IPS-15b (cell line): ENCODE measurements around the gene SLC39A9.
A peak's percentile ranks its signal among the peaks of the same experiment; 100 is the strongest.

Source experiments
- H3K27me3 ChIP-seq: one replicate; pipeline ENCODE4 v1.6.1; 2013; ENCODE audit warnings: low read length; ENCODE audit not compliant: control insufficient read depth, insufficient read depth
- H3K36me3 ChIP-seq: one replicate; pipeline ENCODE4 v1.6.1; 2013; ENCODE audit warnings: low read length; ENCODE audit not compliant: control insufficient read depth, insufficient read depth
- H3K4me1 ChIP-seq: one replicate; pipeline ENCODE4 v1.6.1; 2013; ENCODE audit warnings: mild to moderate bottlenecking, low read length; ENCODE audit not compliant: control insufficient read depth, insufficient read depth
- H3K4me3 ChIP-seq: one replicate; pipeline ENCODE4 v1.5.1; 2013; ENCODE audit warnings: low read depth, low read length
- H3K9ac ChIP-seq: one replicate; pipeline ENCODE4 v1.6.1; 2013; ENCODE audit warnings: low read depth, mild to moderate bottlenecking, low read length
- H3K9me3 ChIP-seq: one replicate; pipeline ENCODE4 v1.6.1; 2013; ENCODE audit warnings: mild to moderate bottlenecking, low read length; ENCODE audit not compliant: control insufficient read depth, insufficient read depth

The SLC39A9 gene

GRCh38 chr14:69483765-69484443 lies 85.4 kb downstream of the SLC39A9 start:
- Histone ChIP-seq H3K9ac (no peak overlapping the region), H3K9me3 (no peaks in the 10 kb centered on the region), H3K4me3 (peak overlapping the region; percentile 67), H3K36me3 (no peaks in the 10 kb centered on the region), H3K27me3 (peaks cover 60% of the 10 kb centered on the region), H3K4me1 (no peaks in the 10 kb centered on the region)

GRCh38 chr14:69484444-69485314 lies 86.2 kb downstream of the SLC39A9 start, which contains the start of gene PLEKHD1:
PLEKHD1 (plus strand) TSS chr14:69484728; CDS start chr14:69484966, 238 bp downstream.
- peak within 1 kb of the TSS; percentile 67 for H3K4me3 ChIP-seq
- no peaks in the 10 kb centered on the region for H3K4me1 ChIP-seq
- H3K9me3 ChIP-seq, result no peaks in the 10 kb centered on the region
- no peaks in the 10 kb centered on the region for H3K36me3 ChIP-seq
- peaks cover 60% of the 10 kb centered on the region for H3K27me3 ChIP-seq
- H3K9ac ChIP-seq, result peak within 1 kb of the TSS; percentile 37

- no peaks in the 10 kb centered on the region for H3K36me3 ChIP-seq
- H3K27me3 ChIP-seq, result peaks cover 58% of the 10 kb centered on the region
- H3K9ac ChIP-seq, result no peak overlapping the region
- peak overlapping the region; percentile 67 for H3K4me3 ChIP-seq
- H3K4me1 ChIP-seq, result no peaks in the 10 kb centered on the region
- no peaks in the 10 kb centered on the region for H3K9me3 ChIP-seq
These were observed 86.8 kb downstream of the SLC39A9 start for GRCh38 chr14:69485315-69485660.

- Histone ChIP-seq H3K9ac (no peak overlapping the region), H3K9me3 (no peaks in the 10 kb centered on the region), H3K27me3 (peaks cover 58% of the 10 kb centered on the region), H3K36me3 (no peaks in the 10 kb centered on the region), H3K4me1 (no peaks in the 10 kb centered on the region), H3K4me3 (no peak overlapping the region)
These were observed 87.2 kb downstream of the SLC39A9 start for GRCh38 chr14:69485701-69486100.

- H3K4me3 ChIP-seq, result no peak overlapping the region
- peaks cover 47% of the 10 kb centered on the region for H3K27me3 ChIP-seq
- no peaks in the 10 kb centered on the region for H3K36me3 ChIP-seq
- H3K4me1 ChIP-seq, result no peaks in the 10 kb centered on the region
- no peak overlapping the region for H3K9ac ChIP-seq
- H3K9me3 ChIP-seq, result no peaks in the 10 kb centered on the region
These were observed 88.7 kb downstream of the SLC39A9 start for GRCh38 chr14:69487226-69487625.

GRCh38 chr14:69487771-69488170 lies 89.3 kb downstream of the SLC39A9 start:
- Histone ChIP-seq H3K9me3 (no peaks in the 10 kb centered on the region), H3K36me3 (no peaks in the 10 kb centered on the region), H3K4me1 (no peaks in the 10 kb centered on the region), H3K27me3 (peaks cover 41% of the 10 kb centered on the region), H3K9ac (no peak overlapping the region), H3K4me3 (no peak overlapping the region)

- H3K4me1 ChIP-seq, result no peaks in the 10 kb centered on the region
- H3K27me3 ChIP-seq, result peaks cover 26% of the 10 kb centered on the region
- no peak overlapping the region for H3K9ac ChIP-seq
- no peaks in the 10 kb centered on the region for H3K36me3 ChIP-seq
- no peaks in the 10 kb centered on the region for H3K9me3 ChIP-seq
- no peak overlapping the region for H3K4me3 ChIP-seq
These were observed 91.0 kb downstream of the SLC39A9 start for GRCh38 chr14:69489495-69489894.

DNA sequence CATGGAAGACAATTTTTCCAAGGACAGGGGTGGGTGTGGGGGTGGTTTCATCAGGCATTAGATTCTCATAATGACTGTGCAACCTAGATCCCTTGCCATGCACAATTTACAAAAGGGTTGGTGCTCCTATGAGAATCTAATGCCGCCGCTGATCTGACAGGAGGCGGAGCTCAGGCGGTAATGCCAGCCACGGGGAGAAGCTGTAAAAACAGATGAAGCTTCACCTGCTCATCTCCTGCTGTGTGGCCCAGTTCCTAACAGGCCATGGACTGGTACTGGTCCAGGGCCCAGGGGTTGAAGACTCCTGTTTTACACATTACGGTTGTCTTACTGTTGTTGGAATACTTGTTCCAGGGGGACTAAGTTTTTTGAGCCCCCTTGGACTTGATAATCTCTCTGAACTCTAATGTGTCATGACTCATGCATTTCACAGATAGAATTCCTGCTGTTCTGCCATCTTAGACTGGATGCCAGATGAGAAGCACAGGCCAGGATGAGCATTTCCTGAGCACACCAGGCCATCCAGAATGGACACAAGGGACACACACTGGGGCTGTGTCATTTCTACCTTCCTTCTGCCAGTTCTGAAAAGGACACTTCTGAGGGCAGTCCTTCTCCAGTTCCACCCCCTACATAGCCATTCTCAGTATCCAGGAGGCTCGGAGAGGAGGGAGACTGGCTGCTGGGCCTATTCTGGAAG lies 91.9 kb downstream of the SLC39A9 start:
- peaks cover 21% of the 10 kb centered on the region for H3K27me3 ChIP-seq

DNA sequence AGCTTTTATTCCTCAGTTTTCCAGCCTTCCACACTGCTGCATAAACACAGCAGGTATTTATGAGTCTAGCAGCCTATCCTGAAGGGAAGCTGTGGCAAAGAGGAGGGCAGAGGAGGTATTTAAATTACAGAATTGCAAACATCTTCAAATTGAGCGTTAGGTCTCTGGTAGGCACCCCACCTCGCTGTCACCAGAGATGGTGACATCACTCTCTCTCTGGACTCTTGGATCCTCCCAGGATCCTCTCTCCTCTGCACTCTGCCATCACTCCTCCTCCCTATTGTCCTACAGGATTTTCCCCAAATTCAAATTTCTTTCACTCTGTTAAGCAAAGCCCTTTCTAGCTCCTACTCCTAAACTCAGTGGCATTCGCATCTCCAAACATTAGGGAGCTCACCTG lies 92.7 kb downstream of the SLC39A9 start:
- Histone ChIP-seq H3K4me3 (no peak overlapping the region), H3K27me3 (peaks cover 13% of the 10 kb centered on the region), H3K36me3 (no peaks in the 10 kb centered on the region), H3K9ac (no peak overlapping the region), H3K4me1 (no peaks in the 10 kb centered on the region), H3K9me3 (no peaks in the 10 kb centered on the region)

More for the DNA sequence above, 91.9 kb downstream of the SLC39A9 start:
- Histone ChIP-seq H3K4me3 (no peak overlapping the region), H3K36me3 (no peaks in the 10 kb centered on the region), H3K9ac (no peak overlapping the region), H3K9me3 (no peaks in the 10 kb centered on the region), H3K4me1 (no peaks in the 10 kb centered on the region)

GRCh38 chr14:69493038-69493437 lies 94.5 kb downstream of the SLC39A9 start:
- Histone ChIP-seq H3K4me1 (no peaks in the 10 kb centered on the region), H3K36me3 (no peaks in the 10 kb centered on the region), H3K9me3 (no peaks in the 10 kb centered on the region), H3K4me3 (no peak overlapping the region), H3K9ac (no peak overlapping the region), H3K27me3 (peaks cover 4% of the 10 kb centered on the region)

GRCh38 chr14:69493791-69494190 lies 95.3 kb downstream of the SLC39A9 start:
- no peak overlapping the region for H3K4me3 ChIP-seq
- no peaks in the 10 kb centered on the region for H3K36me3 ChIP-seq
- peaks cover 2% of the 10 kb centered on the region for H3K27me3 ChIP-seq
- no peaks in the 10 kb centered on the region for H3K4me1 ChIP-seq
- H3K9ac ChIP-seq, result no peak overlapping the region
- H3K9me3 ChIP-seq, result no peaks in the 10 kb centered on the region
